Activated T-cell treated with anti-CD3 and anti-CD28 coated beads, Interleukin-2, amount 50 U/mL, for 48 hours (primary cell): ENCODE data around the gene TROAP.
A peak's percentile ranks its signal among the peaks of the same experiment; 100 is the strongest.
"Not testable (repeated sequence)": the region's sequence is repeated elsewhere in the genome, so short reads cannot be mapped to it uniquely, and the experiment has no call there.

ENCODE experiments used
- DNase-seq, 2 experiments: peaks; one replicate each; pipeline ENCODE4 v3.0.0-alpha.2; 2020

Gene TROAP

GRCh38 chr12:49369411-49370145 lies 46.5 kb downstream of the TROAP start:
- DNase-seq, result peak; percentile 40 to 42

- DNase-seq, result no peak
Measured at GRCh38 chr12:49370539-49370938, 47.5 kb downstream of the TROAP start.

GRCh38 chr12:49375406-49375805 lies 52.4 kb downstream of the TROAP start:
- DNase-seq, result no peak

GRCh38 chr12:49377386-49377785 lies 54.3 kb downstream of the TROAP start:
- no peak for DNase-seq

- DNase-seq, result not testable (repeated sequence)
Measured at GRCh38 chr12:49380184-49380583, 57.1 kb downstream of the TROAP start.
